AG04450 (cell line): ENCODE results near the gene SMAD7. TPM values are rescaled to one million over a fixed set of nuclear protein-coding genes. Genes with fewer than 3 reads are reported as not detected.

ENCODE experiments used
- CTCF ChIA-PET: fragments of 300-600, 350-600 bp; formaldehyde crosslinking; extraction: SDS; loops from one replicate; lab custom pipeline; 2022; ENCODE audit warnings: antibody characterized with exemption, inconsistent platforms; lab: Charles Lee
- POLR2A ChIA-PET: fragments of 350-600 bp; formaldehyde crosslinking; extraction: SDS; loops from one replicate; lab custom pipeline; 2021; ENCODE audit warnings: antibody characterized with exemption, inconsistent platforms; lab: Yijun Ruan, JAX
- DNase-seq: peaks from one replicate; pipeline ENCODE4 v3.0.0-alpha.2; 2011; ENCODE audit warnings: low read depth, low spot score
- H3K27ac ChIP-seq: one replicate; pipeline ENCODE4 v1.5.1; 2012; ENCODE audit warnings: low read depth, low read length, control low read depth
- H3K27me3 ChIP-seq: one replicate; pipeline ENCODE4 v1.6.0; 2012; ENCODE audit warnings: low read length; ENCODE audit not compliant: control insufficient read depth, insufficient read depth
- H3K4me3 ChIP-seq: 2 replicates; pipeline ENCODE4 v1.5.1; 2011; ENCODE audit warnings: mild to moderate bottlenecking, low read depth, low read length, control low read depth
- H3K9me3 ChIP-seq: 2 replicates; pipeline ENCODE4 v1.5.1; 2012; ENCODE audit warnings: low read length; ENCODE audit not compliant: control insufficient read depth, insufficient read depth
- CTCF ChIP-seq: IDR thresholded peaks from 2 replicates; pipeline ENCODE4 v1.5.1; 2011; ENCODE audit warnings: low read depth, low read length, control low read depth, inconsistent platforms
- polyA plus RNA-seq: library from polyadenylated mRNA; depleted of rRNA; stranded (reverse); fragments of >200 nt; gene quantifications from 2 replicates; pipeline ENCODE4 v1.2.3, GENCODE V29; 2011

Gene SMAD7
- polyA plus RNA-seq, 1 experiment: 8.0 TPM

- ChIA-PET POLR2A (no interaction called here), CTCF (no interaction called here)
- TF ChIP-seq CTCF: no peak
- no peak for DNase-seq
- H3K27ac ChIP-seq: no peak overlapping the region
- H3K9me3 ChIP-seq: no peaks in the 10 kb centered on the region
- peak overlapping the region; percentile 64 for H3K4me3 ChIP-seq
- no peaks in the 10 kb centered on the region for H3K27me3 ChIP-seq
Measured at GRCh38 chr18:48974304-48975119, 23.7 kb upstream of the SMAD7 start.

DNA sequence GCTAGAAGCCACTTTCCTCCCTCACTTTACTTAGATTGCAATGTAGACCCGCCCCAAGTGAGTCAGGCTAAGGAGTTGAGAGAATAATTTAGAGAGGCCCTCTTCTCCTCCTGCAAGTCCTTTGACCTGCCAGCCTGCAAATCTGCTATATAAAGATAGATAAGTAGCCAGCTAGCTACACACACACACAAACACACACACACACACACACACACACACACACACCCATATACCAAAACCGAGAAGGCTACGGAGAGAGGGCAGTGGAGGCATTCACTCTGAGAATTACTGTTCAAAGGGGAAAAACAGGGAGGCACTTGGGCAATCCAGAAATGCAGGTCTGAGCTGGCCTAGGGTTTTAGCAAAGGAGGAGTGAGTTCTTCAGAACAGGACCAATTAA, 23.0 kb upstream of the SMAD7 start:
- Histone ChIP-seq H3K4me3 (no peak overlapping the region), H3K27ac (no peak overlapping the region), H3K27me3 (no peaks in the 10 kb centered on the region), H3K9me3 (no peaks in the 10 kb centered on the region)
- DNase-seq: no peak
- TF ChIP-seq CTCF: no peak
- ChIA-PET CTCF (no interaction called here), POLR2A (no interaction called here)

DNA sequence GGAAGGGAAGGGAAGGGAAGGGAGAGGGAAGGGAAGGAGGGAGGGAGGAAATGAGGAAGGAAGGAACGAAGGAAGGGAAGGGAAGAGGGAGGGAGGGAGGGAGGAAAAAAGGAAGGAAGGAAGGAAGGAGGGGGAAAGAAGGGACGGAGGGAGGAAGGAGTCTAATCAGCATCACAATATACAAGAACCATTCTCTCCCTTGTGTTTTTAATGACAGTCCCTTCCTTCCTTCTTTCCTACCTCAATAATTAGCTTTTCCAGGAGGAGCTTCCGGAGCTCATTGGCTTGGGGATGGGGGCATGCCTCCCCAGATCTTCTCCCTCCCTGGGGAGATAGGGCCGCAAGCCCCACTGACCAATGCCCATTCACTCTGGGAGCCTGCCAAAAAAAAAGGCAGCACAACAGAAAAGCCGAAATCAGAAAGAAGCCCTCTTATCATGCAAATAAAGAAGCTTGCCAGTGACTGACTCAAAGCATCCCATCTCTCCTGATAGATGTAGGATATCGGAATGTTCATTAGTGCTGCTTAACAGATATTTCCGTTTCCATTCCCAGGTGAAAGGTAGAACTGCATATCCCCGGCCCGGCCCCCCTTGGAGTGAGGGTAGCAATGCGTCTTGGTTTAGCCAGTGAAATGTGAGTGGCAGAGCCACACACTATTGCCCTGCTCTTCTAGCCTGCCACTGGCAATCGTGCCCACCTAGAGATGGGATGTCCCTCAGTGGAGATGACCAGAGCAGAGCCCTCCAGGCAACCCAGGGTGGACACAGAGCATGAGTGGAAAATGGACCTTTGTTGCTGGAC, 17.8 kb upstream of the SMAD7 start:
- Histone ChIP-seq H3K27ac (no peak overlapping the region), H3K27me3 (peaks cover 2% of the 10 kb centered on the region), H3K4me3 (no peak overlapping the region), H3K9me3 (no peaks in the 10 kb centered on the region)
- ChIA-PET CTCF (interaction anchor here (0.6 kb wide), 1 partner anchor 34 kb away, joined by 3 read pairs; no protein-coding TSS in a partner anchor), POLR2A (no interaction called here)
- TF ChIP-seq CTCF: no peak
- no peak for DNase-seq

- DNase-seq: no peak
- ChIA-PET CTCF (interaction anchor here (0.6 kb wide), 1 partner anchor 181 kb away, joined by 3 read pairs; no protein-coding TSS in a partner anchor), POLR2A (interaction anchor here (0.5 kb wide), 1 partner anchor 16 kb away, joined by 4 read pairs; no protein-coding TSS in a partner anchor)
- Histone ChIP-seq H3K9me3 (no peaks in the 10 kb centered on the region), H3K27me3 (peaks cover 2% of the 10 kb centered on the region), H3K4me3 (no peak overlapping the region), H3K27ac (no peak overlapping the region)
- TF ChIP-seq CTCF: no peak
Measured at GRCh38 chr18:48967545-48967944, 16.8 kb upstream of the SMAD7 start.
